Nephron progenitor cell (in vitro differentiated cells): ENCODE results near the gene PCSK2.
A peak's percentile ranks its signal among the peaks of the same experiment; 100 is the strongest.

ENCODE experiments used
- DNase-seq: peaks from one replicate; pipeline ENCODE4 v3.0.0; 2021
- H3K27ac Mint-ChIP-seq: 2 replicates; pipeline ENCODE4 v1.8.0; 2021; ENCODE audit warnings: mild to moderate bottlenecking, moderate library complexity, mixed read lengths
- H3K27me3 Mint-ChIP-seq: 2 replicates; pipeline ENCODE4 v1.8.0; 2021; ENCODE audit warnings: mild to moderate bottlenecking, low read depth, mixed read lengths; ENCODE audit not compliant: poor library complexity
- H3K36me3 Mint-ChIP-seq: 2 replicates; pipeline ENCODE4 v1.8.0; 2021; ENCODE audit warnings: low read depth, mixed read lengths
- H3K4me1 Mint-ChIP-seq: 2 replicates; pipeline ENCODE4 v1.8.0; 2021; ENCODE audit warnings: mixed read lengths
- H3K4me3 Mint-ChIP-seq: 2 replicates; pipeline ENCODE4 v1.8.0; 2021; ENCODE audit warnings: mild to moderate bottlenecking, moderate library complexity, mixed read lengths
- H3K9me3 Mint-ChIP-seq: 2 replicates; pipeline ENCODE4 v1.8.0; 2021; ENCODE audit warnings: mild to moderate bottlenecking, moderate library complexity, mixed read lengths
- TF ChIP-seq, protein P1 (sequence below): fragments of 200-600 bp; sonication (generic); IDR thresholded peaks from 2 replicates; pipeline ENCODE4 v1.5.0; 2021; ENCODE audit warnings: antibody characterized with exemption

The PCSK2 gene

DNA sequence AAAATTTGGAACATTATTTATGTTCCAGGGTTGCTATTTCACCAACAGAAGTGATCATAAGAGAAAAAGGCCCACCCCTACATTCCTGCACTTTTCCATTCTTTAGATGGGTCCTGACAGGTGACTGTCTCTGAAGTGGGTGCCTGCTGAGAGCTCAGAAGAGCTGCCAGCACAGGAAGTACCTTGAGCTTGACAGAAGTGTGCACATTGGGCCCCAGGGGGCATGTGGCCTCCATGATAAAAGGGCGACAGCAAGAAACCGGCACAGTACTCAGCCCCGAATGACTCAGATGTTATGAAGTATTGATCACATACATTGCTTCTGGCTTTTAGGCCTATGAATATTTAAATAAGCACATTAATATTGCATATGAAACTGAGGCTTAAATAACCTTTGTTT is 150.4 kb downstream of the PCSK2 start:
- Mint-ChIP-seq H3K4me3 (no peak overlapping the region), H3K9me3 (no peaks in the 10 kb centered on the region), H3K27me3 (peaks cover 9% of the 10 kb centered on the region), H3K36me3 (no peaks in the 10 kb centered on the region), H3K27ac (peak overlapping the region; percentile 67), H3K4me1 (peaks cover 21% of the 10 kb centered on the region)
- TF ChIP-seq, protein P1, sequence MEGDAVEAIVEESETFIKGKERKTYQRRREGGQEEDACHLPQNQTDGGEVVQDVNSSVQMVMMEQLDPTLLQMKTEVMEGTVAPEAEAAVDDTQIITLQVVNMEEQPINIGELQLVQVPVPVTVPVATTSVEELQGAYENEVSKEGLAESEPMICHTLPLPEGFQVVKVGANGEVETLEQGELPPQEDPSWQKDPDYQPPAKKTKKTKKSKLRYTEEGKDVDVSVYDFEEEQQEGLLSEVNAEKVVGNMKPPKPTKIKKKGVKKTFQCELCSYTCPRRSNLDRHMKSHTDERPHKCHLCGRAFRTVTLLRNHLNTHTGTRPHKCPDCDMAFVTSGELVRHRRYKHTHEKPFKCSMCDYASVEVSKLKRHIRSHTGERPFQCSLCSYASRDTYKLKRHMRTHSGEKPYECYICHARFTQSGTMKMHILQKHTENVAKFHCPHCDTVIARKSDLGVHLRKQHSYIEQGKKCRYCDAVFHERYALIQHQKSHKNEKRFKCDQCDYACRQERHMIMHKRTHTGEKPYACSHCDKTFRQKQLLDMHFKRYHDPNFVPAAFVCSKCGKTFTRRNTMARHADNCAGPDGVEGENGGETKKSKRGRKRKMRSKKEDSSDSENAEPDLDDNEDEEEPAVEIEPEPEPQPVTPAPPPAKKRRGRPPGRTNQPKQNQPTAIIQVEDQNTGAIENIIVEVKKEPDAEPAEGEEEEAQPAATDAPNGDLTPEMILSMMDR: no peak
- no peak for DNase-seq

DNA sequence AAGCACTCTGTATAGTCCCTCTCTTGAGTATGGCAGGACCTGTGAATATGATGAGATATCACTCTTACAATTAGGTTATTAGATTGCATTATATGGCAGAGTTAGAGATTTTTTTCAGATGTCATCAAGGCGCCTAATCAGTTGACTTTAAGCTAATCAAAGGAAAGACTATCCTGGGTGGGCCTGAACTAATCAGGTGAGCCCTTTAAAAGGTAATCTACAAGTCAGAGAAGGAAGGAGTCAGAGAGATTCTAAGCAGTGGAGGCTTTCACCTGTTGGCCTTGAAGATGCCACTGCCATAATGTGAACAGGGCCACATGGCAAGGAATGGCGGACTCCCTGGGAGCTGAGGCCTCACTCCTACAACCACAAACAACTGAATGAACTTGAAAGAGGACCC is 152.8 kb downstream of the PCSK2 start:
- no peak for DNase-seq
- no peaks in the 10 kb centered on the region for H3K9me3 Mint-ChIP-seq
- peaks cover 20% of the 10 kb centered on the region for H3K4me1 Mint-ChIP-seq
- TF ChIP-seq, protein P1: no peak
- no peaks in the 10 kb centered on the region for H3K36me3 Mint-ChIP-seq
- no peak overlapping the region for H3K27ac Mint-ChIP-seq
- peaks cover 13% of the 10 kb centered on the region for H3K27me3 Mint-ChIP-seq
- no peak overlapping the region for H3K4me3 Mint-ChIP-seq

DNA sequence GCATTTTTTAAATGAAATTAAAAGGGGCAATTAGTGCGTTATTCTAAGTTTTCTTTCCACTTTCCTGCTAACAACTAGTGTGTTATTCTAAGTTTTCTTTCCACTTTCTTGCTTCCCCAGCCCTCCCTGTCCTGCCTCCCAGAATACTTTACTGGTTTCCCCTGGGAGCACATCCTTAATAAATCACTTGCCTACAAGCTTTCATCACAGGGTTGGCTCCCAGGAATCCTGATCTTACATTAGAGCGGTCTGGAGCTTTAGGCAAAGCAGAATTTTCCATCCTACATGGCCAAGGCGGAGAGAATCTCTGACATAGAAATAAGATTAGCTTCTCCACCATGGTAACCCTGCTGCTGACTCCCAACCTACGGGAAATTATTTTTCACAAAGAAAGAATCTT is 154.0 kb downstream of the PCSK2 start:
- H3K27me3 Mint-ChIP-seq: peaks cover 13% of the 10 kb centered on the region
- TF ChIP-seq, protein P1: no peak
- no peak overlapping the region for H3K4me3 Mint-ChIP-seq
- no peak overlapping the region for H3K27ac Mint-ChIP-seq
- no peaks in the 10 kb centered on the region for H3K36me3 Mint-ChIP-seq
- H3K9me3 Mint-ChIP-seq: no peaks in the 10 kb centered on the region
- peak; percentile 35 for DNase-seq
- peaks cover 20% of the 10 kb centered on the region for H3K4me1 Mint-ChIP-seq

DNA sequence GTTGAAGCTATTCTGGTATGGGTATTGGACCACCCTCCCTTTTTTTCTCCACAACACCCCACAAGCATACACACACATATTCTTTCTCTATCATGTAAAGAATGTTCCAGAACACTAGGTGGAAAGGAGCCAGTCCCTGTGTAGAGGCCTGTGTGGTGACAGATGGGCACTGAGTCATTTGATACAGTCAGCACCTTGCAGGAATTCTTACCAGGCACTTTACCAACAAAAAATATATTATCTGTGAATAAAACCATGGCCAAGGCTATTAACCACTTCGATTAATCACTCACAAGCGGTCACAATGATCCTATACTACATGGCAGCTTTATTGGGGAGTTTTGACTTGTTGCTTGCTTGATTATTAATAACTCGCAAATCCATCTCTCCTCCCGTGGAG is 154.9 kb downstream of the PCSK2 start:
- no peaks in the 10 kb centered on the region for H3K9me3 Mint-ChIP-seq
- peaks cover 12% of the 10 kb centered on the region for H3K27me3 Mint-ChIP-seq
- TF ChIP-seq, protein P1: no peak
- no peak overlapping the region for H3K27ac Mint-ChIP-seq
- H3K4me1 Mint-ChIP-seq: peaks cover 20% of the 10 kb centered on the region
- H3K36me3 Mint-ChIP-seq: no peaks in the 10 kb centered on the region
- no peak overlapping the region for H3K4me3 Mint-ChIP-seq
- no peak for DNase-seq

DNA sequence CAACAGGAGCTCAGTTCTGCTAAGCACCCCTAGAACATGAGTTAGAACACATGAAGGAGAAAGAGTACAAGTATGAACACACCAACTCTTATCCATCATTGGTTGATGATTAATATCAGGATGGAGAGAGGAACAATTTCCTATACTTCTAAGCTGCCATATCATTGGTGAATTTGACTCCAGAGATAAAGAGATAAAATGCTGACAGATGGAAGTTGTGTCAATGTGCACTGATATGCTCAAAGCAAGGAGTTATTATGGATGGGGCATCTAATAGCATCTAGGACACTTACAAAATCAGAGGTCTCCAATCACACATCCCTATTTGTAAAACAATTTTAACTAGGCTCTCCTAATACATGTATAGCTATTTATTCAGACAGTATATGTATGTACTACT is 159.0 kb downstream of the PCSK2 start:
- no peak for DNase-seq
- no peaks in the 10 kb centered on the region for H3K36me3 Mint-ChIP-seq
- TF ChIP-seq, protein P1: no peak
- H3K4me3 Mint-ChIP-seq: no peak overlapping the region
- no peaks in the 10 kb centered on the region for H3K9me3 Mint-ChIP-seq
- H3K27me3 Mint-ChIP-seq: peaks cover 5% of the 10 kb centered on the region
- H3K4me1 Mint-ChIP-seq: peaks cover 14% of the 10 kb centered on the region
- no peak overlapping the region for H3K27ac Mint-ChIP-seq

DNA sequence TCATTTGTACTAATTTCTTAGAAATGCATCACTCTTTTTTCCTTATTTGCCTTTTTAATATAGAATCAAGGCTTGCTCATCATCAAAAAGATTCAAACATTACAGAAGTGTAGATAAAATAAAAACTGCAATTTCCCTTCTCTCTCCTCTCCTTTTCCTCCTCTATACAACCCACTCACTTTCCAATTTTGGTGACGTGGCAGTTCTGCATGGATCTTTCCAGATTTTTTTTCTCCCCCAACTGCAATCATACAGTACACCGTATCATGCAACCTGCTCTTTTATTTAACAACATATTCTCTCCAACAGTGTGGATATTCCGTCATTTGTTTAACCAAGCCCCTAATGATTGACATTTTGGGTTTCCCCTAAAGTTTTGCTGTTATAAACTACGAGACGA is 163.8 kb downstream of the PCSK2 start:
- Mint-ChIP-seq H3K9me3 (peaks cover 8% of the 10 kb centered on the region), H3K27me3 (no peaks in the 10 kb centered on the region)

More for the DNA sequence above, 163.8 kb downstream of the PCSK2 start:
- H3K36me3 Mint-ChIP-seq: no peaks in the 10 kb centered on the region
- TF ChIP-seq, protein P1: no peak
- no peak for DNase-seq
- H3K27ac Mint-ChIP-seq: no peak overlapping the region
- H3K4me3 Mint-ChIP-seq: no peak overlapping the region
- H3K4me1 Mint-ChIP-seq: no peaks in the 10 kb centered on the region
